Nephron (organoid): ENCODE results near the gene ANGPTL4.
A peak's percentile ranks its signal among the peaks of the same experiment; 100 is the strongest.
"Not testable (repeated sequence)": the region's sequence is repeated elsewhere in the genome, so short reads cannot be mapped to it uniquely, and the experiment has no call there.

Source experiments
- H3K27ac Mint-ChIP-seq, 3 experiments: 2 replicates each; pipeline ENCODE4 v1.8.0; 2020; ENCODE audit warnings: mixed read lengths in 3 of 3, mild to moderate bottlenecking in 2 of 3, moderate library complexity in 1 of 3
- H3K27me3 Mint-ChIP-seq: 2 replicates; pipeline ENCODE4 v1.8.0; 2021; ENCODE audit warnings: low read depth, mild to moderate bottlenecking, moderate library complexity, mixed read lengths
- H3K36me3 Mint-ChIP-seq: 2 replicates; pipeline ENCODE4 v1.8.0; 2020; ENCODE audit warnings: low read depth, mixed read lengths
- H3K4me1 Mint-ChIP-seq: 2 replicates; pipeline ENCODE4 v1.8.0; 2020; ENCODE audit warnings: mixed read lengths
- H3K4me3 Mint-ChIP-seq, 3 experiments: 2 replicates each; pipeline ENCODE4 v1.8.0; 2020; ENCODE audit warnings: mild to moderate bottlenecking in 3 of 3, mixed read lengths in 3 of 3, moderate library complexity in 2 of 3
- H3K9me3 Mint-ChIP-seq: 2 replicates; pipeline ENCODE4 v1.8.0; 2020; ENCODE audit warnings: mixed read lengths
- CTCF ChIP-seq, 3 experiments: fragments of 200-600 bp; sonication (generic); IDR thresholded peaks; one replicate each; pipeline ENCODE4 v1.5.0; 2021; ENCODE audit warnings: antibody characterized with exemption in 3 of 3; ENCODE audit not compliant: unreplicated experiment in 3 of 3

ANGPTL4 gene

DNA sequence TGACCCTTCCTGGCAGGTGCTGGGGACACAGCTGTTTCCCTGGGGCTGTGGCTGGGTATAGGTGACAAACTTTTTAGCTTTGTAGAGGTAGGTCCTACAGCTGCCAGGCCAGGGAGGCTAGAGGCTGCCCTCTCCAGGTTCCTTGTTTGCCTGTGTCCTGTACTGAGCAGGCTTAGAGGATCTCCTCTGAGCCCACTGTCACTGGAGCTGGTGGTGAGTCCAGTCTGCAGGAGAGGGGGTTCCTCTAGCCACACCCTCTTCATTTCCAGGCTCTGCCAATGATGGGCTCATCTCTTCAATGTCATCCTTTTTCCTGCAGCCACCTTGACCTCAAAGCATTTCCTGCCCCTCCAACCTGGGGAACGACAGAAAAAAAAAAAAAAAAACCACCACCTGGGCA is 13.6 kb downstream of the ANGPTL4 start:
- H3K27ac Mint-ChIP-seq, result peak overlapping the region in 2 of 3 experiments; percentile 18 to 33
- no peak overlapping the region for H3K4me3 Mint-ChIP-seq
- H3K9me3 Mint-ChIP-seq, result peaks cover 5% of the 10 kb centered on the region
- peaks cover 5% of the 10 kb centered on the region for H3K4me1 Mint-ChIP-seq
- no peaks in the 10 kb centered on the region for H3K27me3 Mint-ChIP-seq
- peaks cover 35% of the 10 kb centered on the region for H3K36me3 Mint-ChIP-seq
- no peak for TF ChIP-seq CTCF (IDR thresholded peaks at IDR 0.05; ENCODE audit: unreplicated experiment in 3 of 3)

- H3K9me3 Mint-ChIP-seq, H3K4me3 Mint-ChIP-seq, H3K27me3 Mint-ChIP-seq, H3K4me1 Mint-ChIP-seq: not testable (repeated sequence)
- Mint-ChIP-seq H3K36me3 (peaks cover 24% of the 10 kb centered on the region), H3K27ac (peak overlapping the region in 1 of 3 experiments; percentile 6)
Observed at GRCh38 chr19:8379156-8379891, 15.4 kb downstream of the ANGPTL4 start.

- not testable (repeated sequence) for H3K27me3 Mint-ChIP-seq, H3K9me3 Mint-ChIP-seq, H3K4me3 Mint-ChIP-seq, H3K4me1 Mint-ChIP-seq
- Mint-ChIP-seq H3K36me3 (peaks cover 15% of the 10 kb centered on the region), H3K27ac (peak overlapping the region in 2 of 3 experiments; percentile 57 to 70)
Observed at GRCh38 chr19:8384569-8384968, 20.6 kb downstream of the ANGPTL4 start.

GRCh38 chr19:8385103-8385502 is 21.1 kb downstream of the ANGPTL4 start:
- H3K4me1 Mint-ChIP-seq, H3K9me3 Mint-ChIP-seq, H3K4me3 Mint-ChIP-seq, H3K27me3 Mint-ChIP-seq: not testable (repeated sequence)
- H3K27ac Mint-ChIP-seq, result peak overlapping the region; percentile 57 to 70 (median 58)
- H3K36me3 Mint-ChIP-seq, result peaks cover 13% of the 10 kb centered on the region

DNA sequence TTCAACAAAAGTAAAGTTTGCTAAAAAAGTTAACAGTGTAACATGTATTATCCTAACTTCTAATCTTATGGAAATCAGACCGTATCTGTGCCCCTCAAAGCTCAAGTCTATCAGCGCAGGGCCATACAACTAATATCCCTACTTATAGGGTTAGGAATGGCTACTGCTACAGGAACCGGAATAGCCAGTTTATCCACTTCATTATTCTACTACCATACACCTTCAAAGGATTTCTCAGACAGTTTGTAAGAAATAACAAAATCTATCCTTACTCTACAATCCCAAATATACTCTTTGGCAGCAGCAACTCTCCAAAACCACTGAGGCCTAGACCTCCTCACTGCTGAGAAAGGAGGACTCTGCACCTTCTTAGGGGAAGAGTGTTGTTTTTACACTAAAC is 21.6 kb downstream of the ANGPTL4 start:
- H3K27ac Mint-ChIP-seq, result peak overlapping the region; percentile 57 to 70 (median 58)
- not testable (repeated sequence) for H3K36me3 Mint-ChIP-seq, H3K9me3 Mint-ChIP-seq, H3K4me1 Mint-ChIP-seq, H3K27me3 Mint-ChIP-seq, H3K4me3 Mint-ChIP-seq

GRCh38 chr19:8386419-8386818 is 22.5 kb downstream of the ANGPTL4 start:
- not testable (repeated sequence) for H3K36me3 Mint-ChIP-seq, H3K4me1 Mint-ChIP-seq, H3K9me3 Mint-ChIP-seq, H3K27me3 Mint-ChIP-seq, H3K4me3 Mint-ChIP-seq
- H3K27ac Mint-ChIP-seq, result peak overlapping the region in 1 of 3 experiments; percentile 55

DNA sequence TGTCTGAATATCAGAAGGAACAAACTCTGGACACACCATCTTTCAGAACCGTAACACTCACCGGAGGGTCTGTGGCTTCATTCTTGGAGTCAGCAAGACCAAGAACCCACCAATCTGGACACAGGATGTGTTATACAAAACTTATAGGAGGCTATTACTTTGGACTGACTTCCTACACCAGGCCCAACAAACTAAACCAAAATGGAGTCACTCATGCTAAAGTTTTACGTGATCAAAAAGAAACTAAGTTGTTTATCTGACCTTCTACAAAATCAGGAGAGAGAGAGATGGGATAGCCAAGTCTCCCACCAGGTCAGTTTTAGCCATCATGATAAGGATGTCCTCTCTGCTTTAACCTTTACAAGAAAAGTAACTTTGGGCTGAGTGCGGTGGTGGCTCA is 23.0 kb downstream of the ANGPTL4 start:
- Mint-ChIP-seq H3K4me1 (peaks cover 11% of the 10 kb centered on the region), H3K36me3 (peaks cover 10% of the 10 kb centered on the region), H3K9me3 (no peaks in the 10 kb centered on the region), H3K27me3 (no peaks in the 10 kb centered on the region), H3K4me3 (peak overlapping the region; percentile 32 to 73 (median 33)), H3K27ac (peak overlapping the region in 2 of 3 experiments; percentile 49 to 55)
- TF ChIP-seq CTCF (IDR thresholded peaks at IDR 0.05; ENCODE audit: unreplicated experiment in 3 of 3), result no peak

DNA sequence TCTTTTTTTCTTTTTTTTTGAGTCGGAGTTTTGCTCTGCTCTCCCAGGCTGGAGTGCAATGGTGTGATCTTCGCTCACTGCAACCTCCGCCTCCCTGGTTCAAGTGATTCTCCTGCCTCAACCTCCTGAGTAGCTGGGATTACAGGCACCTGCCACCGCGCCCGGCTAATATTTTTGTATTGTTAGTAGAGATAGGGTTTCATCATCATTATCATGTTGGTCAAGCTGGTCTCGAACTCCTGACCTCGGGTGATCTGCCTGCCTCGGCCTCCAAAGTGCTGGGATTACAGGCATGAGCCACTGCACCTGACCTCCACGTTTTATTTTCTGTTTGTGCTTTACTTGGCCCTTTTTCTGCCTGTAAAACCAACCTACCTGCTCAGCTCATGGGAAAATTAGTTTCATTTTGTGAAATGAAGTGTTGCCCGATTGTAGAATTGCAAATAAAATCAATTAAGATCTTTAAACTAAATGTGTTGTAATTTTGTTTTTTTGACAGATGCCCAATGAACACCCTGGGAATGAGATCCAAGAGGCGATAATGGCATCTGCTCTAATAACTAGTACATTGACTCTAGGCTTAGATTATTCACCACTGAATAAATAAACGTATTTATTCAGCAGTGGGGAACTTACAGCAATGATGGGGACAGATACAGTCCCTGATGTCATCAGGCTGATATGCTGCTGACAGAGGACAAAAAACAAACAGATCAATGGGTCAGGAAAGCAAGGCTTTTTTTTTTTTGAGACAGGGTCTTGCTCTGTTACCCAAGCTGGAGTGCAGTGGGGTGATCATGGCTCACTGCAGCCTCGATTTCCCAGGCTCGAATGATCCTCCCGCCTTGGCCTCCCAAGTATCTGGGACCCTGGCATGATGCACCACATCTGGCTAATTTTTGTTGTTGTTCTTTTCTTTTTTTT is 24.0 kb downstream of the ANGPTL4 start:
- Mint-ChIP-seq H3K4me3 (peak overlapping the region; percentile 70 to 80 (median 78)), H3K4me1 (peaks cover 21% of the 10 kb centered on the region), H3K9me3 (no peaks in the 10 kb centered on the region), H3K27ac (peak overlapping the region; percentile 40 to 88 (median 66)), H3K27me3 (no peaks in the 10 kb centered on the region), H3K36me3 (peaks cover 10% of the 10 kb centered on the region)
- TF ChIP-seq CTCF (IDR thresholded peaks at IDR 0.05; ENCODE audit: unreplicated experiment in 3 of 3), result no peak
